HCEC 1CT (cell line): ENCODE measurements around the gene PI4K2A.

Experiments used
- DNase-seq: peaks from one replicate; pipeline ENCODE4 v3.0.0-alpha.2; 2017

Gene PI4K2A

DNA sequence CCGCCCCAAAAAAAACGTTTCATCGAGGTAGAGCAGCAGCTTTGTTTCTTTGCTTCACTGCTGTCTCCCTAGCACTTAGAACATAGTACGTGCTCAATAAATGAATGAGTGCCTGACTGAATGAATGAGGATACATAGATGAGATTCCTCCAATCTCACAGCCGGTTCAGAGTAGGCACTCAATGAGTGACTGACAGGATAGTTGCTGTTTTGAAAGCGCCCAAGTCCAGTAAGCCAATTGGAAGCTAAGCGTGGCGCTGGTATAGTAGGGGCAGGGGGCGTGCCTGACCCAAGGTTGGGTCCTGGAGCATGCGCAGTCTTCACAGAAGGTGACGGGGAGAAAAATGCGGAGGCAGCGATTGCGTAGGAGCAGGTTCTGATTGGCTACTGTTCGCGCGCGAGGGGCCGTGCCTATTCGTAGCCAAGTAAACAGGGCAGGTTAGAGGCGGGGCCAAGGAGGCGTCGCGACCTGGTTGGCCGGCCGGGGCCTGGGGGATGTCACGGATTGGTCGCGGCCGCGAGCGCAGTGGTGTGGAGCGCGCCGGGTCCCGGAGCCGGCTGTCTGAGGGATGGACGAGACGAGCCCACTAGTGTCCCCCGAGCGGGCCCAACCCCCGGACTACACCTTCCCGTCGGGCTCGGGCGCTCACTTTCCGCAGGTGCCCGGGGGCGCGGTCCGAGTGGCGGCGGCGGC is at the start of gene PI4K2A:
TSS of gene PI4K2A (plus strand) at position 498 of the 694 bp plus-strand sequence. CDS start at position 570, 72 bp downstream.
- peak; percentile 99 for DNase-seq

GRCh38 chr10:97590748-97591495 is 49.5 kb upstream of the PI4K2A start:
- DNase-seq, result no peak

DNA sequence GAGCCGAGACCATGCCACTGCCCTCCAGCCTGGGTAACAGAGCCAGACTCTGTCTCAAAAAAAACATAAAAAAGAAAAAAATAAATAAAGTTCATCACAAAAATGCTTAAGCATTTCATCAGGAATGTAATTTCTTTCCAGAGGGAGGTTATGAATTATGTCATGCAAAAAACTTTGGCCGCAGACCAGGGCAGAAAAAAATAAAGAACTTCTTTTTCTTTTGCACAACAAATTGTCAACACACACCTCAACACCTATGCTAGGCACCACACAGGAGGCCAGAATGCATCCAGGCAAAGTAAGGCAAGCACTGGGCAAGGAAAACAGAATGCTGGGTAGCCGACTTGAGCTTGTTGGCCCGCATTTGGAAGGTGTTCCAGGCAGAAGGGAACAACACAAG is 47.0 kb upstream of the PI4K2A start:
- DNase-seq, result peak; percentile 8

- peak; percentile 77 for DNase-seq
Measured at GRCh38 chr10:97596101-97597082, 44.1 kb upstream of the PI4K2A start.

- no peak for DNase-seq
Measured at GRCh38 chr10:97597778-97598177, 42.7 kb upstream of the PI4K2A start.

GRCh38 chr10:97598407-97599271 is 41.8 kb upstream of the PI4K2A start:
- no peak for DNase-seq

DNA sequence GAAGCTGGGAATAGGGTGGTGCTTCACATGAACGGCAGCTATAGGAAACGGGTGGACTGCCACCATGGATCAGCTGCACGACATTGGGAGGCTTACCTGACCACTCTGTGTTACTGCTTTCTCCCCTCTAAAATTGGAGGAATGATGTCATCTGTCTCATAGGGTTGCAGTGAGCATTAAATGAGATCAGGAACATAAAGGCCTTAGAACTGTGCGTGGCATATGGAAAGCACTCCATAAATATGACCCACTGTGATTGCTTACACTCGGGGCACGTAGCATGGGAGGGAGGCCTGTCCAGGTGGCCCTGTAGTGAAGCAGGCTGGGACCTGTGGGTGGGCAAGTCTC is 41.2 kb upstream of the PI4K2A start:
- no peak for DNase-seq

DNA sequence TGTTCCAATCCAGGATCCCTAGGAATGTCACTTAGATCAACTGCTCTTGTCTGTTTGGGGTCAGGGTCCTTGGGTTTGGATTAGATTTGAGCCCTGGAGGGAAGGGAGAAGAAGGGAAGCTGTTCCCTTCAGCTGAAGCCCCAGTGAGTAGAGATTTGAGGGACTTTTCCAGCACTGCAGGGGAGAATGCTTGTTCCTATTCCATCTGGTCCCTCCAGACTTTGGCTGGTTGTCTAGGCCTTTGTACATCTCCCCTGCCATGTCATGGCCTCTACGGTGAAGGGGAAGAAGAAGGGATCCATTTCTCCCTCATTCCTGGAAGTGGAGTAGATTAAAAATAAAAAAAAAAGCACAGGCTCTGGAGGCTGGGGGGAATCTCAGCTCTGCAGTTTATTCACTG is 39.9 kb upstream of the PI4K2A start:
- no peak for DNase-seq

- DNase-seq, result no peak
Measured at GRCh38 chr10:97601268-97602215, 38.9 kb upstream of the PI4K2A start.

GRCh38 chr10:97607095-97607636 is 33.3 kb upstream of the PI4K2A start:
- no peak for DNase-seq

- no peak for DNase-seq
Measured at GRCh38 chr10:97608991-97609561, 31.4 kb upstream of the PI4K2A start.

DNA sequence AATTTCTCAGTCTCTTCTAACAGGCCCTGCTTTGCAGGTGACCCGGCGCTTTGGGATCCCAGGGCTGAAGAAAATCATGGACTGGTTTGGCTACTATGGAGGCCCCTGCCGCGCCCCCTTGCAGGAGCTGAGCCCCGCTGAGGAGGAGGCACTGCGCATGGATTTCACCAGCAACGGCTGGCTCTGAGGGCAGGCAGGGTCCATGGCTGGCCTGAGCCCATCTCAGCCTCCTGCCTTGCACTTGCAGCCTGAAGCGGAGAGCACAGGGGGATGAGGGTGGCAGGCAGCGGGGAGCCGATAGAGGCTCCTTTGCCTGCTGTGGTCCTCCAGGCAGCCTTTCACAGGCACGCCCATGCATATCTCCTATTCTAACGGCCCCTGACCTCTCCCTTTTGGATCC is 29.0 kb upstream of the PI4K2A start:
- no peak for DNase-seq

GRCh38 chr10:97612386-97612785 is 28.1 kb upstream of the PI4K2A start:
- peak; percentile 45 for DNase-seq

GRCh38 chr10:97618285-97618684 is 22.2 kb upstream of the PI4K2A start:
- no peak for DNase-seq

DNA sequence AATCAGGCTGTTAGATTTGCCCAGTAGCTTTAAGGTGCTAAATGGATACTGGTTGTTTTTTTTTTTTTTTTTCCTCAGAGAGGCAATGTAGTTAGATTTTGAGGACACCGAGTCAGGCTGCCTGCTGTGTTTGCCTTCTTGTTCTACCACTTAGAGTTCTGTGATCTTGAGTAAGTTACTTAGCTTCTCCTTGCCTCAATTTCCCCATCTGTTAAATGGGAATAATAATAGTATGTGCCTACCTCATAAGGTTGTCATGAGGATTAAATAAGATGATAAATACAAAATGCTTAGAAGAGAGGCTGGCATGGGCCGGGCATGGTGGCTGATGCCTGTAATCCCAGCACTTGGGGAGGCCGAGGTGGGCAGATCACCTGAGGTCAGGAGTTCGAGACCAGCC is 21.7 kb upstream of the PI4K2A start:
- no peak for DNase-seq

DNA sequence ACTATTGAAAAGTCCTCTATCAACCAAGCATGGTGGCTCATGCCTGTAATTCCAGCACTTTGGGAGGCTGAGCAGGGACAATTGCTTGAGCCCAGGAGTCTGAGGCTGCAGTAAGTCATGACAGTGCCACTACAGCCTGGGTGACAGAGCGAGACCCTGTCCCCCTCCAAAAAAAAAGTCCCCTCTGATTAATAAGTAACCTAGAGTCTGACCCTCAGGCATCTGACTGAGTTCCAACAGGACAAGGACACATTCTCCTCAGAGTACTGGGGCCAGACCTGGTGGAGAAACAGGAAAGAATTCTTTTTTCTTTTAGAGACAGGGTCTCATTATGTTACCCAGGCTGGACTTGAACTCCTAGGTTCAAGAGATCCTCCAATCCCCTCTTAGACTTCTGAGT is 17.2 kb upstream of the PI4K2A start:
- DNase-seq, result no peak

GRCh38 chr10:97627731-97628130 is 12.7 kb upstream of the PI4K2A start:
- no peak for DNase-seq

DNA sequence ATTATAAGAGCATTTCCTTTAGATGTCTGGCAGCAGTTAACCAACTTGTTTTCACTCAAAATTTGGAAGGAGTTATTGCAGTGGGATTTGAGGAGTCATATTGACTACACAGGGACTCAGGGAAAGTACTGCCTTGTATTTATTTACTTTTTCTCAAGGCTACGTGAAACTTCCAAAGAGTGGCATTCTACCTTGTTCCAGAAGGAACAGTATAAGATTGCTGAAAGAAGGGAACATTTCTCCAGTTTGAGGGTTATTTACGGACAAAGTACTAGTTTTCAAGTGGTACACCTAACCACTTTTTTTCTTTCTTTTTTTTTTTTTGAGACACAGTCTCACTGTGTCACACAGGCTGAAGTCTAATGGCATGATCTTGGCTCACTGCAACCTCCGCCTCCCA is 12.2 kb upstream of the PI4K2A start:
- no peak for DNase-seq

GRCh38 chr10:97629289-97629688 is 11.2 kb upstream of the PI4K2A start:
- no peak for DNase-seq

GRCh38 chr10:97631098-97631497 is 9.4 kb upstream of the PI4K2A start:
- DNase-seq, result peak; percentile 22
